Suprapubic skin (tissue), 4 donors: Measurements from ENCODE around the gene PPFIA3.

Experiments used
- CTCF ChIP-seq, 2 donors: fragments of 200-600 bp in 1 of 2; fragments of 450-650 bp in 1 of 2; sonication (generic) in 1 of 2; IDR thresholded peaks; one replicate each; pipeline ENCODE4 v1.5.1; 2016 to 2019; ENCODE audit warnings: antibody characterized with exemption in 2 of 2, mild to moderate bottlenecking in 1 of 2, moderate library complexity in 1 of 2
- EP300 ChIP-seq: sonication (generic); formaldehyde crosslinking; IDR thresholded peaks from one replicate; pipeline ENCODE4 v1.6.1; 2017; ENCODE audit warnings: antibody characterized with exemption
- POLR2A ChIP-seq, 2 donors: fragments of 450-650 bp; IDR thresholded peaks; one replicate each; pipeline ENCODE4 v1.6.1; 2017; ENCODE audit warnings: antibody characterized with exemption in 2 of 2, mild to moderate bottlenecking in 2 of 2, moderate library complexity in 2 of 2
- POLR2AphosphoS5 ChIP-seq, 3 donors: sonication (generic); formaldehyde crosslinking; IDR thresholded peaks; one replicate each; pipeline ENCODE4 v1.6.1; 2017; ENCODE audit warnings: antibody characterized with exemption in 3 of 3

GRCh38 chr19:49168421-49168820 lies 49.1 kb downstream of the PPFIA3 start:
- TF ChIP-seq EP300 = no peak
- TF ChIP-seq POLR2A (IDR thresholded peaks at IDR 0.05) = no peak
- no peak for TF ChIP-seq CTCF (IDR thresholded peaks at IDR 0.05)
- TF ChIP-seq POLR2AphosphoS5 (IDR thresholded peaks at IDR 0.05) = no peak
